CD4-positive, alpha-beta T cell (primary cell): ENCODE data around the gene ZNF584. TPM values are rescaled to one million over a fixed set of nuclear protein-coding genes. Genes with fewer than 3 reads are reported as not detected.

Experiments
- ATAC-seq: fragments of 200-7000 bp; cut with Tn5 transposase; one replicate; pipeline ENCODE4 v1.10.0; 2022; ENCODE audit warnings: mild to moderate bottlenecking; ENCODE audit not compliant: poor library complexity
- CTCF ChIA-PET: fragments of 350-600 bp; sonication (Branson Sonifier 250); formaldehyde crosslinking; loops from one replicate; lab custom pipeline; 2021; ENCODE audit warnings: antibody characterized with exemption, inconsistent platforms; lab: Charles Lee
- POLR2A ChIA-PET: fragments of 350-600 bp; sonication (Branson Sonifier 250); formaldehyde crosslinking; loops from one replicate; lab custom pipeline; 2021; ENCODE audit warnings: antibody characterized with exemption, inconsistent platforms; lab: Charles Lee
- DNase-seq, 14 experiments: peaks; one replicate each; pipeline ENCODE4 v3.0.0-alpha.2; 2013 to 2020; ENCODE audit warnings: mixed read lengths in 2 of 14
- H3K27ac ChIP-seq, 2 donors: one replicate each; pipeline versions ENCODE4 v1.5.1 to v1.7.0; 2013; ENCODE audit warnings: low read length in 2 of 2, low read depth in 1 of 2, mild to moderate bottlenecking in 1 of 2
- H3K27me3 ChIP-seq, 2 experiments: 1 replicate in 1 of 2; 2 replicates in 1 of 2; pipeline versions ENCODE4 v1.6.1 to v1.7.0; 2013; ENCODE audit warnings: low read length in 2 of 2, control low read depth in 1 of 2, mild to moderate bottlenecking in 1 of 2, moderate library complexity in 1 of 2; ENCODE audit not compliant: insufficient read depth in 2 of 2, control insufficient read depth in 1 of 2
- H3K36me3 ChIP-seq: one replicate; pipeline ENCODE4 v1.6.1; 2013; ENCODE audit warnings: low read length, control low read depth; ENCODE audit not compliant: insufficient read depth
- H3K4me1 ChIP-seq: one replicate; pipeline ENCODE4 v1.6.1; 2013; ENCODE audit warnings: low read length, control low read depth; ENCODE audit not compliant: insufficient read depth
- H3K4me3 ChIP-seq: one replicate; pipeline ENCODE4 v1.5.1; 2013; ENCODE audit warnings: mild to moderate bottlenecking, low read length, moderate library complexity
- H3K9me3 ChIP-seq, 2 experiments: 1 replicate in 1 of 2; 2 replicates in 1 of 2; pipeline versions ENCODE4 v1.6.1 to v1.7.0; 2013; ENCODE audit warnings: low read length in 2 of 2, mild to moderate bottlenecking in 2 of 2, control low read depth in 1 of 2, moderate library complexity in 1 of 2; ENCODE audit not compliant: control insufficient read depth in 1 of 2, insufficient read depth in 1 of 2
- H3K27ac Mint-ChIP-seq: one replicate; pipeline ENCODE4 v1.8.0; 2020; ENCODE audit warnings: mixed read lengths
- H3K27me3 Mint-ChIP-seq: one replicate; pipeline ENCODE4 v1.8.0; 2021; ENCODE audit warnings: mixed read lengths
- H3K36me3 Mint-ChIP-seq: one replicate; pipeline ENCODE4 v1.8.0; 2021; ENCODE audit warnings: low read depth, mixed read lengths
- H3K4me1 Mint-ChIP-seq: one replicate; pipeline ENCODE4 v1.8.0; 2021; ENCODE audit warnings: low read depth, mixed read lengths
- H3K4me3 Mint-ChIP-seq: one replicate; pipeline ENCODE4 v1.8.0; 2020; ENCODE audit warnings: mild to moderate bottlenecking, mixed read lengths
- H3K9me3 Mint-ChIP-seq: one replicate; pipeline ENCODE4 v1.8.0; 2020; ENCODE audit warnings: mixed read lengths
- intact Hi-C, 2 experiments: fragments of 100-400 bp; cut with DNase I in 1 of 2; cut with micrococcal nuclease in 1 of 2; formaldehyde crosslinking; loops; one replicate each; pipeline versions ENCODE4 v1.15.1 to v1.9.0; 2023 to 2025; cut with DNase I, micrococcal nuclease
- total RNA-seq, 174 experiments: library from RNA in 2 of 174; stranded (reverse) in 2 of 174; gene quantifications; one replicate each; pipeline ENCODE4 v1.2.3 and lab custom pipeline; 2021 to 2026
- TF ChIP-seq, protein P1 (sequence below): fragments of 200-600 bp; IDR thresholded peaks from one replicate; pipeline ENCODE4 v1.8.0; 2022; ENCODE audit warnings: antibody characterized with exemption, mild to moderate bottlenecking

The ZNF584 gene
- total RNA-seq, 2 experiments from 2014 or later: 1.7 to 1.8 TPM

DNA sequence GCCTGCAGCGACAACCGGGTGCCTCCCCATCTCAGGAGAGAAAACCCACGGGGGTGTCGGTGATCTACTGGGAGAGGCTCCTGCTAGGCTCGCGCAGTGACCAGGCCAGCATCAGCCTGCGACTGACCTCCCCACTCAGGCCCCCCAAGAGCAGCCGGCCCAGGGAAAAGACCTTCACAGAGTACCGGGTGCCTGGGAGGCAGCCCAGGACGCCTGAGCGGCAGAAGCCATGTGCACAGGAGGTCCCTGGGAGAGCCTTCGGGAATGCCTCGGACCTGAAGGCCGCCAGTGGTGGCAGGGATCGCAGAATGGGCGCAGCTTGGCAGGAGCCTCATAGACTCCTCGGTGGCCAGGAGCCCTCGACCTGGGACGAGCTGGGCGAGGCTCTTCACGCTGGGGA, 46.9 kb downstream of the ZNF584 start:
- TF ChIP-seq, protein P1, sequence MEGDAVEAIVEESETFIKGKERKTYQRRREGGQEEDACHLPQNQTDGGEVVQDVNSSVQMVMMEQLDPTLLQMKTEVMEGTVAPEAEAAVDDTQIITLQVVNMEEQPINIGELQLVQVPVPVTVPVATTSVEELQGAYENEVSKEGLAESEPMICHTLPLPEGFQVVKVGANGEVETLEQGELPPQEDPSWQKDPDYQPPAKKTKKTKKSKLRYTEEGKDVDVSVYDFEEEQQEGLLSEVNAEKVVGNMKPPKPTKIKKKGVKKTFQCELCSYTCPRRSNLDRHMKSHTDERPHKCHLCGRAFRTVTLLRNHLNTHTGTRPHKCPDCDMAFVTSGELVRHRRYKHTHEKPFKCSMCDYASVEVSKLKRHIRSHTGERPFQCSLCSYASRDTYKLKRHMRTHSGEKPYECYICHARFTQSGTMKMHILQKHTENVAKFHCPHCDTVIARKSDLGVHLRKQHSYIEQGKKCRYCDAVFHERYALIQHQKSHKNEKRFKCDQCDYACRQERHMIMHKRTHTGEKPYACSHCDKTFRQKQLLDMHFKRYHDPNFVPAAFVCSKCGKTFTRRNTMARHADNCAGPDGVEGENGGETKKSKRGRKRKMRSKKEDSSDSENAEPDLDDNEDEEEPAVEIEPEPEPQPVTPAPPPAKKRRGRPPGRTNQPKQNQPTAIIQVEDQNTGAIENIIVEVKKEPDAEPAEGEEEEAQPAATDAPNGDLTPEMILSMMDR: no peak
- POLR2A ChIA-PET: no interaction called here
- no peak for DNase-seq
- no peaks in the 10 kb centered on the region for H3K27me3 ChIP-seq
- no peaks in the 10 kb centered on the region for H3K9me3 ChIP-seq
- peaks cover 15% of the 10 kb centered on the region for H3K4me1 ChIP-seq
- Mint-ChIP-seq H3K9me3 (no peaks in the 10 kb centered on the region), H3K4me1 (peaks cover 21% of the 10 kb centered on the region), H3K27me3 (peaks cover 4% of the 10 kb centered on the region), H3K27ac (no peak overlapping the region), H3K4me3 (no peak overlapping the region), H3K36me3 (peaks cover 39% of the 10 kb centered on the region)
- H3K36me3 ChIP-seq: peaks cover 21% of the 10 kb centered on the region
- intact Hi-C loops: no loop called here
- H3K4me3 ChIP-seq: no peak overlapping the region
- no peak for ATAC-seq
- no peak overlapping the region for H3K27ac ChIP-seq
- CTCF ChIA-PET: no interaction called here

DNA sequence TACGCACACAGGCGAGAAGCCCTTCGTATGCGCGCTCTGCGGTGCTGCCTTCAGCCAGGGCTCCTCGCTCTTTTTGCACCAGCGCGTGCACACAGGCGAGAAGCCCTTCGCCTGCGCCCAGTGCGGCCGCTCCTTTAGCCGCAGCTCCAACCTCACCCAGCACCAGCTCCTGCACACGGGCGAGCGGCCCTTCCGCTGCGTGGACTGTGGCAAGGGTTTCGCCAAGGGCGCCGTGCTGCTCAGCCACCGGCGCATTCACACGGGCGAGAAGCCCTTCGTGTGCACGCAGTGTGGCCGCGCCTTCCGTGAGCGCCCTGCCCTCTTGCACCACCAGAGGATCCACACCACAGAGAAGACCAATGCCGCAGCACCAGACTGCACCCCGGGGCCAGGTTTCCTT, 47.7 kb downstream of the ZNF584 start:
- Histone ChIP-seq H3K4me3 (no peak overlapping the region), H3K27me3 (no peaks in the 10 kb centered on the region), H3K27ac (no peak overlapping the region), H3K4me1 (peaks cover 11% of the 10 kb centered on the region), H3K36me3 (peaks cover 21% of the 10 kb centered on the region), H3K9me3 (no peaks in the 10 kb centered on the region)
- no peaks in the 10 kb centered on the region for H3K9me3 Mint-ChIP-seq
- intact Hi-C loops: no loop called here
- no peak overlapping the region for H3K27ac Mint-ChIP-seq
- no peak for ATAC-seq
- ChIA-PET CTCF (no interaction called here), POLR2A (no interaction called here)
- TF ChIP-seq, protein P1: no peak
- peaks cover 15% of the 10 kb centered on the region for H3K4me1 Mint-ChIP-seq
- no peak overlapping the region for H3K4me3 Mint-ChIP-seq
- H3K27me3 Mint-ChIP-seq: peaks cover 3% of the 10 kb centered on the region
- H3K36me3 Mint-ChIP-seq: peaks cover 39% of the 10 kb centered on the region
- no peak for DNase-seq

DNA sequence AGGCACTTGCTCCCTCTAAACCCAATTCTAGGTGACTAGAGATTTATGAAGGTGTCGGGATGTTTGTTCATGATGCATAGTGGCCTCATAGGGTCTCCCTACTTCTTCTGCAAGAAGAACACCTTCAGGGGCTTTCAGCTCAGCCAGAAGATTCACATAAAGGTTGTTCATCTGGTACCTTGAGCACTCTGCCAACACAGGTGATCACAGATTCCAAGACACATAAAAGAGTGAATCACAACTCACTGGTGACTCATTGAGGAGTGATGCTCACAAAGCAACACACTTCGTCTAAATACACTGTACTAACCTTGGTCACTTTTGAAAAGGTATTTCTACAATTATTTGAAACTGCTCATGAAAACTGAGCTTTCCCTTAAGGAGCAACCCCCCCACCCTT, 51.6 kb downstream of the ZNF584 start:
- Histone ChIP-seq H3K4me3 (no peak overlapping the region), H3K27me3 (no peaks in the 10 kb centered on the region), H3K4me1 (no peaks in the 10 kb centered on the region), H3K36me3 (peaks cover 11% of the 10 kb centered on the region), H3K9me3 (no peaks in the 10 kb centered on the region), H3K27ac (no peak overlapping the region)
- ChIA-PET CTCF (no interaction called here), POLR2A (no interaction called here)
- DNase-seq (no peak), ATAC-seq (no peak)
- no peaks in the 10 kb centered on the region for H3K9me3 Mint-ChIP-seq
- H3K4me3 Mint-ChIP-seq: no peak overlapping the region
- H3K36me3 Mint-ChIP-seq: peaks cover 13% of the 10 kb centered on the region
- no peaks in the 10 kb centered on the region for H3K27me3 Mint-ChIP-seq
- no peak overlapping the region for H3K27ac Mint-ChIP-seq
- TF ChIP-seq, protein P1: no peak
- no peaks in the 10 kb centered on the region for H3K4me1 Mint-ChIP-seq
- intact Hi-C loops: no loop called here
